Karpas-422 (cell line): ENCODE results near the gene CMTM8. TPM values are rescaled to one million over a fixed set of nuclear protein-coding genes. Genes with fewer than 3 reads are reported as not detected.
A peak's percentile ranks its signal among the peaks of the same experiment; 100 is the strongest.

Source experiments
- DNase-seq: peaks from one replicate; pipeline ENCODE4 v3.0.0-alpha.2; 2015
- H2AFZ ChIP-seq: fragments of 200-600 bp; sonication (generic); 2 replicates; pipeline ENCODE4 v1.6.1; 2014; ENCODE audit warnings: antibody characterized with exemption, low read length, mixed read lengths
- H3K27ac ChIP-seq: fragments of 200-600 bp; sonication (generic); 2 replicates; pipeline ENCODE4 v1.5.1; 2014; ENCODE audit warnings: mild to moderate bottlenecking, low read length, moderate library complexity
- H3K27me3 ChIP-seq: fragments of 200-600 bp; sonication (generic); 2 replicates; pipeline ENCODE4 v1.6.1; 2014; ENCODE audit warnings: low read length, mixed read lengths
- H3K36me3 ChIP-seq: fragments of 200-600 bp; sonication (generic); 2 replicates; pipeline ENCODE4 v1.6.1; 2014; ENCODE audit warnings: low read length, mixed read lengths; ENCODE audit not compliant: insufficient read depth
- H3K4me1 ChIP-seq: fragments of 200-600 bp; sonication (generic); 2 replicates; pipeline ENCODE4 v1.6.1; 2014; ENCODE audit warnings: mild to moderate bottlenecking, low read length, mixed read lengths
- H3K4me2 ChIP-seq: fragments of 200-600 bp; sonication (generic); 2 replicates; pipeline ENCODE4 v1.6.1; 2014; ENCODE audit warnings: low read length, low read depth, mild to moderate bottlenecking; ENCODE audit not compliant: poor library complexity, severe bottlenecking
- H3K4me3 ChIP-seq: fragments of 200-600 bp; sonication (generic); 2 replicates; pipeline ENCODE4 v1.5.1; 2014; ENCODE audit warnings: mild to moderate bottlenecking, antibody characterized with exemption, low read length, mixed read lengths
- H3K79me2 ChIP-seq: fragments of 200-600 bp; sonication (generic); 2 replicates; pipeline ENCODE4 v1.6.1; 2014; ENCODE audit warnings: mild to moderate bottlenecking, low read length, mixed read lengths
- H3K9ac ChIP-seq: fragments of 200-600 bp; sonication (generic); 2 replicates; pipeline ENCODE4 v1.6.0; 2014; ENCODE audit warnings: low read length
- H3K9me2 ChIP-seq: fragments of 200-600 bp; sonication (generic), shearing (Covaris generic); replicated peaks from 2 replicates; pipeline ENCODE4 v1.6.0; 2014; ENCODE audit warnings: mild to moderate bottlenecking, low read length, moderate library complexity; ENCODE audit not compliant: insufficient read depth
- H3K9me3 ChIP-seq: fragments of 300-700, 200-600 bp; sonication (generic); 2 replicates; pipeline ENCODE4 v1.6.1; 2014; ENCODE audit warnings: low read length, mixed read lengths
- H4K20me1 ChIP-seq: fragments of 200-600 bp; sonication (generic); 2 replicates; pipeline ENCODE4 v1.6.1; 2014; ENCODE audit warnings: mild to moderate bottlenecking, antibody characterized with exemption, low read length, low read depth; ENCODE audit not compliant: insufficient read depth
- total RNA-seq: library from RNA; depleted of rRNA; stranded (reverse); fragments of >200 nt; shearing (Covaris generic); gene quantifications from 2 replicates; pipeline ENCODE4 v1.2.3, GENCODE V29; 2014; ENCODE audit warnings: low replicate concordance

The CMTM8 gene
- total RNA-seq, 1 experiment from 2014 or later: 0.19 TPM

GRCh38 chr3:32274306-32274705, 35.8 kb downstream of the CMTM8 start:
- H3K79me2 ChIP-seq: no peaks in the 10 kb centered on the region
- H4K20me1 ChIP-seq: no peaks in the 10 kb centered on the region
- no peaks in the 10 kb centered on the region for H3K4me1 ChIP-seq
- no peaks in the 10 kb centered on the region for H3K9me2 ChIP-seq
- H3K27ac ChIP-seq: no peak overlapping the region
- H3K36me3 ChIP-seq: no peaks in the 10 kb centered on the region
- H3K27me3 ChIP-seq: no peaks in the 10 kb centered on the region
- no peaks in the 10 kb centered on the region for H3K9me3 ChIP-seq
- no peak overlapping the region for H2AFZ ChIP-seq
- DNase-seq: no peak
- H3K4me3 ChIP-seq: no peak overlapping the region
- no peak overlapping the region for H3K9ac ChIP-seq
- H3K4me2 ChIP-seq: no peak overlapping the region

- H3K27ac ChIP-seq: no peak overlapping the region
- no peak overlapping the region for H3K4me2 ChIP-seq
- H4K20me1 ChIP-seq: no peaks in the 10 kb centered on the region
- H3K4me1 ChIP-seq: no peaks in the 10 kb centered on the region
- no peaks in the 10 kb centered on the region for H3K9me3 ChIP-seq
- no peaks in the 10 kb centered on the region for H3K27me3 ChIP-seq
- no peaks in the 10 kb centered on the region for H3K36me3 ChIP-seq
- no peak overlapping the region for H2AFZ ChIP-seq
- no peak overlapping the region for H3K9ac ChIP-seq
- no peaks in the 10 kb centered on the region for H3K9me2 ChIP-seq
- H3K79me2 ChIP-seq: no peaks in the 10 kb centered on the region
- H3K4me3 ChIP-seq: no peak overlapping the region
- DNase-seq: no peak
Observed at GRCh38 chr3:32275506-32275905, 37.0 kb downstream of the CMTM8 start.

GRCh38 chr3:32276279-32276841, 37.9 kb downstream of the CMTM8 start:
- H4K20me1 ChIP-seq: no peaks in the 10 kb centered on the region
- no peak for DNase-seq

GRCh38 chr3:32278714-32279113, 40.2 kb downstream of the CMTM8 start:
- no peaks in the 10 kb centered on the region; the same call in 1 of the 2 replicates for H3K4me1 ChIP-seq
- no peaks in the 10 kb centered on the region for H3K36me3 ChIP-seq
- no peak overlapping the region for H3K4me2 ChIP-seq
- H3K4me3 ChIP-seq: no peak overlapping the region
- H3K9me2 ChIP-seq: no peaks in the 10 kb centered on the region
- no peak for DNase-seq
- H3K27ac ChIP-seq: no peak overlapping the region
- H4K20me1 ChIP-seq: no peaks in the 10 kb centered on the region
- no peaks in the 10 kb centered on the region for H3K9me3 ChIP-seq
- no peaks in the 10 kb centered on the region for H3K79me2 ChIP-seq
- H2AFZ ChIP-seq: no peak overlapping the region
- no peaks in the 10 kb centered on the region for H3K27me3 ChIP-seq
- no peak overlapping the region for H3K9ac ChIP-seq

More at GRCh38 chr3:32276279-32276841, 37.9 kb downstream of the CMTM8 start:
- Histone ChIP-seq H3K9ac (no peak overlapping the region), H3K4me1 (no peaks in the 10 kb centered on the region), H3K36me3 (no peaks in the 10 kb centered on the region), H3K4me3 (no peak overlapping the region), H3K27ac (no peak overlapping the region), H3K9me3 (no peaks in the 10 kb centered on the region), H3K9me2 (no peaks in the 10 kb centered on the region), H3K4me2 (no peak overlapping the region), H3K27me3 (no peaks in the 10 kb centered on the region), H3K79me2 (no peaks in the 10 kb centered on the region), H2AFZ (no peak overlapping the region)

GRCh38 chr3:32280262-32280910, 41.9 kb downstream of the CMTM8 start:
- no peak overlapping the region for H3K9ac ChIP-seq
- no peak overlapping the region for H3K4me2 ChIP-seq
- H3K9me2 ChIP-seq: no peaks in the 10 kb centered on the region
- no peaks in the 10 kb centered on the region for H3K36me3 ChIP-seq
- H3K27ac ChIP-seq: no peak overlapping the region
- no peak overlapping the region for H2AFZ ChIP-seq
- peak; percentile 47 for DNase-seq
- no peak overlapping the region for H3K4me3 ChIP-seq
- no peaks in the 10 kb centered on the region for H4K20me1 ChIP-seq
- no peaks in the 10 kb centered on the region for H3K9me3 ChIP-seq
- H3K79me2 ChIP-seq: no peaks in the 10 kb centered on the region
- H3K27me3 ChIP-seq: no peaks in the 10 kb centered on the region
- H3K4me1 ChIP-seq: no peaks in the 10 kb centered on the region; the same call in 1 of the 2 replicates

- Histone ChIP-seq H3K4me2 (no peak overlapping the region), H3K4me3 (no peak overlapping the region), H3K36me3 (no peaks in the 10 kb centered on the region), H3K9ac (no peak overlapping the region), H3K9me2 (no peaks in the 10 kb centered on the region), H3K79me2 (no peaks in the 10 kb centered on the region), H3K9me3 (no peaks in the 10 kb centered on the region), H3K27ac (no peak overlapping the region), H2AFZ (no peak overlapping the region), H3K27me3 (no peaks in the 10 kb centered on the region), H4K20me1 (no peaks in the 10 kb centered on the region), H3K4me1 (no peaks in the 10 kb centered on the region; the same call in 1 of the 2 replicates)
- no peak for DNase-seq
Observed at GRCh38 chr3:32281570-32282106, 43.2 kb downstream of the CMTM8 start.

- Histone ChIP-seq H3K9me3 (no peaks in the 10 kb centered on the region), H4K20me1 (no peaks in the 10 kb centered on the region), H3K79me2 (no peaks in the 10 kb centered on the region), H3K4me3 (no peak overlapping the region), H3K36me3 (no peaks in the 10 kb centered on the region), H3K9ac (no peak overlapping the region), H2AFZ (no peak overlapping the region), H3K4me1 (no peaks in the 10 kb centered on the region; the same call in 1 of the 2 replicates), H3K27ac (no peak overlapping the region), H3K27me3 (no peaks in the 10 kb centered on the region), H3K9me2 (no peaks in the 10 kb centered on the region), H3K4me2 (no peak overlapping the region)
- no peak for DNase-seq
Observed at GRCh38 chr3:32282578-32283154, 44.2 kb downstream of the CMTM8 start.

- H3K79me2 ChIP-seq: no peaks in the 10 kb centered on the region
- H3K4me2 ChIP-seq: no peak overlapping the region
Observed at GRCh38 chr3:32283304-32283703, 44.8 kb downstream of the CMTM8 start.

More at GRCh38 chr3:32283304-32283703, 44.8 kb downstream of the CMTM8 start:
- Histone ChIP-seq H3K4me3 (no peak overlapping the region), H3K36me3 (no peaks in the 10 kb centered on the region), H3K9me3 (no peaks in the 10 kb centered on the region), H2AFZ (no peak overlapping the region), H3K27ac (no peak overlapping the region), H3K27me3 (no peaks in the 10 kb centered on the region), H3K9ac (no peak overlapping the region), H3K4me1 (no peaks in the 10 kb centered on the region; the same call in 1 of the 2 replicates), H4K20me1 (no peaks in the 10 kb centered on the region), H3K9me2 (no peaks in the 10 kb centered on the region)
- DNase-seq: peak; percentile 50
